Neural cell (in vitro differentiated cells): ENCODE results near the gene KIF16B. TPM values are rescaled to one million over a fixed set of nuclear protein-coding genes. Genes with fewer than 3 reads are reported as not detected.

ENCODE experiments used
- H2AFZ ChIP-seq: fragments of 200-600, 300-800 bp; sonication (generic), shearing (Covaris generic); 2 replicates; pipeline ENCODE4 v1.6.0; 2014; ENCODE audit warnings: low read depth, mild to moderate bottlenecking, antibody characterized with exemption, low read length, moderate library complexity
- H3F3A ChIP-seq: fragments of 200-600 bp; shearing (Covaris generic); 2 replicates; pipeline ENCODE4 v1.6.1; 2016; ENCODE audit warnings: mild to moderate bottlenecking, moderate library complexity, mixed read lengths, antibody characterized with exemption, low read length; ENCODE audit not compliant: insufficient read depth, poor library complexity, severe bottlenecking
- H3K27ac ChIP-seq: fragments of 200-600, 300-800 bp; sonication (generic), shearing (Covaris generic); 2 replicates; pipeline ENCODE4 v1.5.1; 2014; ENCODE audit warnings: mild to moderate bottlenecking, low read length, moderate library complexity
- H3K27me3 ChIP-seq: fragments of 300-800, 200-600 bp; sonication (generic), shearing (Covaris generic); 2 replicates; pipeline ENCODE4 v1.6.0; 2014; ENCODE audit warnings: mild to moderate bottlenecking, low read depth, low read length, moderate library complexity; ENCODE audit not compliant: insufficient read depth
- H3K36me3 ChIP-seq: fragments of 300-800, 200-600 bp; sonication (generic), shearing (Covaris generic); 2 replicates; pipeline ENCODE4 v1.5.1; 2014; ENCODE audit warnings: mild to moderate bottlenecking, antibody characterized with exemption, low read length, moderate library complexity; ENCODE audit not compliant: insufficient read depth
- H3K4me2 ChIP-seq: fragments of 300-800, 200-600 bp; sonication (generic), shearing (Covaris generic); 2 replicates; pipeline ENCODE4 v1.6.0; 2014; ENCODE audit warnings: mild to moderate bottlenecking, low read length
- H3K4me3 ChIP-seq: fragments of 300-800, 200-600 bp; sonication (generic), shearing (Covaris generic); 2 replicates; pipeline ENCODE4 v1.5.1; 2014; ENCODE audit warnings: mild to moderate bottlenecking, low read length, moderate library complexity
- H3K79me2 ChIP-seq: fragments of 200-600 bp; shearing (Covaris generic); replicated peaks from 2 replicates; pipeline ENCODE4 v1.6.0; 2014; ENCODE audit warnings: mild to moderate bottlenecking, low read length, moderate library complexity; ENCODE audit not compliant: insufficient read depth
- H3K9ac ChIP-seq: fragments of 300-800, 200-600 bp; sonication (generic), shearing (Covaris generic); 2 replicates; pipeline ENCODE4 v1.6.1; 2016; ENCODE audit warnings: mild to moderate bottlenecking, low read length, mixed read lengths
- H3K9me2 ChIP-seq: fragments of 200-600 bp; shearing (Covaris generic); 2 replicates; pipeline ENCODE4 v1.6.1; 2016; ENCODE audit warnings: mild to moderate bottlenecking, low read length, mixed read lengths; ENCODE audit not compliant: insufficient read depth
- H3K9me3 ChIP-seq: fragments of 200-600, 300-800 bp; sonication (generic), shearing (Covaris generic); 2 replicates; pipeline ENCODE4 v1.6.1; 2016; ENCODE audit warnings: mild to moderate bottlenecking, mixed run types, low read length, moderate library complexity, mixed read lengths
- H4K20me1 ChIP-seq: fragments of 200-600 bp; shearing (Covaris generic); 2 replicates; pipeline ENCODE4 v1.6.1; 2016; ENCODE audit warnings: mild to moderate bottlenecking, mixed run types; ENCODE audit not compliant: insufficient read depth
- CTCF ChIP-seq: fragments of 450-650 bp; IDR thresholded peaks from 2 replicates; pipeline ENCODE4 v1.5.1; 2014; ENCODE audit warnings: antibody characterized with exemption, mild to moderate bottlenecking, moderate library complexity; ENCODE audit not compliant: poor library complexity, severe bottlenecking
- EP300 ChIP-seq: fragments of 450-650 bp; conservative IDR thresholded peaks from 2 replicates; pipeline ENCODE4 v1.6.1; 2014; ENCODE audit warnings: antibody characterized with exemption, mild to moderate bottlenecking, moderate library complexity; ENCODE audit not compliant: poor library complexity, severe bottlenecking
- EZH2 ChIP-seq: fragments of 200-600, 300-800 bp; shearing (Covaris generic), sonication (generic); IDR thresholded peaks from 2 replicates; pipeline ENCODE4 v1.6.1; 2014; ENCODE audit warnings: antibody characterized with exemption, low read length, borderline replicate concordance, mild to moderate bottlenecking; ENCODE audit not compliant: insufficient read depth, poor library complexity, severe bottlenecking
- MXI1 ChIP-seq: fragments of 450-650 bp; conservative IDR thresholded peaks from 2 replicates; pipeline ENCODE4 v1.6.1; 2014; ENCODE audit warnings: antibody characterized with exemption, mild to moderate bottlenecking; ENCODE audit not compliant: poor library complexity, severe bottlenecking
- POLR2AphosphoS5 ChIP-seq: IDR thresholded peaks from 2 replicates; pipeline ENCODE4 v1.6.1; 2012
- RAD21 ChIP-seq: fragments of 450-650 bp; conservative IDR thresholded peaks from 2 replicates; pipeline ENCODE4 v1.6.1; 2014; ENCODE audit warnings: antibody characterized with exemption, mild to moderate bottlenecking, moderate library complexity
- REST ChIP-seq: IDR thresholded peaks from 2 replicates; pipeline ENCODE4 v1.6.1; 2012; ENCODE audit warnings: borderline replicate concordance
- SMC3 ChIP-seq: fragments of 450-650 bp; conservative IDR thresholded peaks from 2 replicates; pipeline ENCODE4 v1.6.1; 2014; ENCODE audit warnings: antibody characterized with exemption, mild to moderate bottlenecking, moderate library complexity; ENCODE audit not compliant: poor library complexity
- TAF1 ChIP-seq: IDR thresholded peaks from 2 replicates; pipeline ENCODE4 v1.6.1; 2012; ENCODE audit warnings: low read depth
- polyA plus RNA-seq: library from polyadenylated mRNA; depleted of rRNA; stranded (reverse); fragments of >200 nt; gene quantifications from 2 replicates; pipeline ENCODE4 v1.2.3, GENCODE V29; 2014

Gene KIF16B
- polyA plus RNA-seq, 1 donor from 2014 or later, result 3.8 TPM

- Histone ChIP-seq H3K9me2 (no peaks in the 10 kb centered on the region), H3K36me3 (no peaks in the 10 kb centered on the region), H3K9me3 (no peaks in the 10 kb centered on the region), H2AFZ (no peak overlapping the region), H3K27ac (no peak overlapping the region), H3K27me3 (no peaks in the 10 kb centered on the region), H3K4me3 (no peak overlapping the region), H3K4me2 (no peak overlapping the region), H3F3A (no peaks in the 10 kb centered on the region), H3K9ac (no peak overlapping the region), H4K20me1 (no peaks in the 10 kb centered on the region), H3K79me2 (no peaks in the 10 kb centered on the region)
- TF ChIP-seq RAD21 (no peak), EP300 (no peak), REST (no peak)
Measured at GRCh38 chr20:16360668-16361067, 212.6 kb downstream of the KIF16B start.

- Histone ChIP-seq H2AFZ (no peak overlapping the region), H3K27ac (no peak overlapping the region), H3K36me3 (no peaks in the 10 kb centered on the region), H3K9me2 (no peaks in the 10 kb centered on the region), H3K9me3 (no peaks in the 10 kb centered on the region), H3K4me2 (no peak overlapping the region), H3K9ac (no peak overlapping the region), H3K79me2 (no peaks in the 10 kb centered on the region), H3K27me3 (no peaks in the 10 kb centered on the region), H3F3A (no peaks in the 10 kb centered on the region), H3K4me3 (no peak overlapping the region), H4K20me1 (no peaks in the 10 kb centered on the region)
- TF ChIP-seq REST (no peak), POLR2AphosphoS5 (no peak), CTCF (no peak), TAF1 (no peak), RAD21 (no peak), EP300 (no peak), MXI1 (no peak), EZH2 (no peak), SMC3 (no peak)
Measured at GRCh38 chr20:16353417-16353781, 219.8 kb downstream of the KIF16B start.
